HG02885 (cell line): ENCODE measurements around the gene LOXL1.
A peak's percentile ranks its signal among the peaks of the same experiment; 100 is the strongest.

Experiments
- ATAC-seq: cut with Tn5 transposase; IDR thresholded peaks from one replicate; pipeline ENCODE4 v1.9.1; 2021; ENCODE audit warnings: mild to moderate bottlenecking; ENCODE audit not compliant: unreplicated experiment, poor library complexity

LOXL1 gene

GRCh38 chr15:73990250-73991005 lies 64.2 kb downstream of the LOXL1 start:
- no peak for ATAC-seq

DNA sequence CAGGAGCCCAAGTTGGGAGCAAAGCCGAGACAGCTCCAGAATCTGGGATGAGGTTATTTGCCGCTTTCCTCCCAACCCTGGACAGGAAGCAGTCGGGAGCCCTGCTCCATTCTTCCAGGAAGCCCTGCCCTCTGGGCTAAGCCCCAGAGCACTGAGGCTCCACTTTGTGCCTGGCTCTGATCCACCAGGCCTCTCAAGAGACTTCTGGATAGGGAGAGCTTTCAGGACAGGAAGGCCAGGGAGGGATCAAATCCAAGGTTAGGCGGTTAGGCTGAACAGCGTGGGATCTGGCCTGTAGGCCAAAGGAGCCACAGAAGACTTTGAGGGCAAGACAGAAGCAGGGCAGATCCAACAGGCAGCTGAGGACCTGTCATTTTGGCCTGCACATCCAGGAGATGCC lies 65.0 kb downstream of the LOXL1 start:
- no peak for ATAC-seq

GRCh38 chr15:73991726-73992593 lies 65.7 kb downstream of the LOXL1 start, which contains the start of gene STOML1:
Gene STOML1 (minus strand): TSS chr15:73992295. CDS start chr15:73992223, 72 bp downstream.
- ATAC-seq, result peak; percentile 80

GRCh38 chr15:73992594-73992898 lies 66.3 kb downstream of the LOXL1 start:
- ATAC-seq, result no peak

GRCh38 chr15:73993211-73993994 lies 67.1 kb downstream of the LOXL1 start:
- ATAC-seq, result no peak

DNA sequence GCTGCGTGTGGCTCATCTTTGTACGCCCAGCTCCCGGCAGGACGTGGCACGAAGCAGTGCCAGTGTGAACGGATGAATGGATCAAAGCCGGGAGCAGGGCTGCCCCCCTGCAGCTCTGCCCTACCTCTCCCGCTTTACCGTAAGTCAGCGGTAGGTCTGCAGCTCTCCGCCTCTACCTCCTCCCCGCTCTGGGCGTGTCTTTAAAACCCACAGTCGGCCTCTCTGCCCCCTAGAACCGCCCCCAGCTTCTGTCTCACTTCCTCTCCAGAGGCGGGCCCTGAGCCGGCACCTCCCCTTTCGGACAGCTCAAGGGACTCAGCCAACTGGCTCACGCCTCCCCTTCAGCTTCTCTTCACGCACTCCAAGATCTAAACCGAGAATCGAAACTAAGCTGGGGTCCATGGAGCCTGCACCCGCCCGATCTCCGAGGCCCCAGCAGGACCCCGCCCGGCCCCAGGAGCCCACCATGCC lies 68.2 kb downstream of the LOXL1 start, which contains the start of gene PML:
TSS of gene PML (plus strand) at position 304 of the 471 bp plus-strand sequence. CDS start at position 401, 97 bp downstream.
- peak; percentile 77 for ATAC-seq

- ATAC-seq, result no peak
These were observed 68.8 kb downstream of the LOXL1 start for GRCh38 chr15:73994912-73995622.

- ATAC-seq, result no peak
These were observed 70.0 kb downstream of the LOXL1 start for GRCh38 chr15:73996267-73996666.

- no peak for ATAC-seq
These were observed 70.7 kb downstream of the LOXL1 start for GRCh38 chr15:73996939-73997338.

DNA sequence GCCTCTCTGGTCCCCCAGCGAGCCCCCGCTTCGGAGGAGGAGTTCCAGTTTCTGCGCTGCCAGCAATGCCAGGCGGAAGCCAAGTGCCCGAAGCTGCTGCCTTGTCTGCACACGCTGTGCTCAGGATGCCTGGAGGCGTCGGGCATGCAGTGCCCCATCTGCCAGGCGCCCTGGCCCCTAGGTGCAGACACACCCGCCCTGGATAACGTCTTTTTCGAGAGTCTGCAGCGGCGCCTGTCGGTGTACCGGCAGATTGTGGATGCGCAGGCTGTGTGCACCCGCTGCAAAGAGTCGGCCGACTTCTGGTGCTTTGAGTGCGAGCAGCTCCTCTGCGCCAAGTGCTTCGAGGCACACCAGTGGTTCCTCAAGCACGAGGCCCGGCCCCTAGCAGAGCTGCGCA lies 71.7 kb downstream of the LOXL1 start:
- no peak for ATAC-seq
